ENCODE results near the gene A1BG. TPM values are rescaled to one million over a fixed set of nuclear protein-coding genes. Genes with fewer than 3 reads are reported as not detected.

A1BG gene
- total RNA-seq, 1 experiment from 2014 or later = 1.2 TPM

DNA sequence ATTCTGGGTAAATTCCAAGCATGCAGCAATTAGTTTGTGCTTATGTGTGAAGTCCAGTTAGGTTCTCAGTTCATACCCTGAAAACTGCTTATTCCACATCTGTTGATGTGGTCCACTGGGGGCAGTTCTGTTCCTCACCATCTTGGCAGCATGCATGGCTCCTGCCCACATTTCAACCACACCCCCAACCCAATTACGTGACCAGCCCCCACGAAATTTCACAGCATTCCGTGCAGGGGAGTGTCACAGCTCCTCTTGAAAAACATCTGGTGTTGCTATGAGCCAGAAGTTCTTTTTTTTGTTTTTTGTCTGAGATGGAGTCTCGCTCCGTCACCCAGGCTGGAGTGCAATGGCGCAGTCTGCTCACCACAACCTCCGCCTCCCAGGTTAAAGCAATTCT, 57.2 kb downstream of the A1BG start:
- ChIA-PET CTCF (no interaction called here), RAD21 (ENCODE audit: low non-redundant PET in 1 of 2, low total read pairs in 2 of 2, uncharacterized antibody in 2 of 2, unreplicated experiment in 2 of 2) (no interaction called here), POLR2A (no interaction called here)
- Histone ChIP-seq H3K9me3 (ENCODE audit: control insufficient read depth in 1 of 2, insufficient read depth in 1 of 2, low read depth in 1 of 2, low read length in 2 of 2) (peaks cover 21 to 40% of the 10 kb centered on the region in 2 experiments; a peak in 3 of 4 replicates), H3K36me3 (ENCODE audit: control insufficient read depth in 1 of 2, insufficient read depth in 2 of 2, low read length in 2 of 2) (peaks cover 23 to 57% of the 10 kb centered on the region in 2 experiments), H3K4me3 (replicated peaks in 1 of 2; ENCODE audit: low read depth in 1 of 2, low read length in 2 of 2) (no peak overlapping the region), H4K20me1 (ENCODE audit: insufficient read depth) (no peaks in the 10 kb centered on the region), H3K4me2 (ENCODE audit: low read length) (no peak overlapping the region), H3K79me2 (ENCODE audit: insufficient read depth, low read length) (peaks cover 5% of the 10 kb centered on the region; the same call in 1 of the 2 replicates), H3K9ac (ENCODE audit: low read length) (no peak overlapping the region), H2AFZ (ENCODE audit: low read depth, low read length, poor library complexity, severe bottlenecking) (no peak overlapping the region), H3K27me3 (ENCODE audit: insufficient read depth, low read length) (no peaks in the 10 kb centered on the region), H3K9me2 (ENCODE audit: insufficient read depth) (no peaks in the 10 kb centered on the region), H3K27ac (ENCODE audit: low read depth, low read length) (no peak overlapping the region), H3K4me1 (ENCODE audit: control insufficient read depth in 1 of 2, insufficient read depth in 2 of 2, low read length in 2 of 2) (no peaks in the 10 kb centered on the region)
- ATAC-seq (no peak), DNase-seq (ENCODE audit: low read depth, low spot score) (no peak)
- BruUV-seq (replicated peaks) = no TSS peak
- TF ChIP-seq SRF (IDR thresholded peaks at IDR 0.05; ENCODE audit: low read depth) (no peak), EZH2 (IDR thresholded peaks at IDR 0.05) (no peak), YY1 (IDR thresholded peaks at IDR 0.05; ENCODE audit: extremely low read depth, insufficient replicate concordance, low read depth, low read length) (no peak), EGR1 (IDR thresholded peaks at IDR 0.05; ENCODE audit: low read depth) (no peak), ZNF274 (IDR thresholded peaks at IDR 0.05; ENCODE audit: low read depth, low read length) (no peak), JUND (IDR thresholded peaks at IDR 0.05) (no peak), EZH2phosphoT487 (IDR thresholded peaks at IDR 0.05; ENCODE audit: borderline replicate concordance) (no peak), SP1 (IDR thresholded peaks at IDR 0.05; ENCODE audit: low read depth) (no peak), CBX3 (IDR thresholded peaks at IDR 0.05; ENCODE audit: low read depth) (no peak), MAX (IDR thresholded peaks at IDR 0.05) (no peak), ZFX (IDR thresholded peaks at IDR 0.05) (no peak)
- intact Hi-C loops (cut with micrococcal nuclease) = no loop called here

Small RNA genes within 50 kb of the gene (microRNA-seq; reads per million reads assigned to microRNA genes)
- gene MIR4754 (ENCODE audit: borderline number of aligned reads) (not detected), gene MIR6806 (ENCODE audit: borderline number of aligned reads) (not detected)

Other genes with a start within 250 kb of the A1BG start
- 1.7 TPM for gene ZNF329, start 202.7 kb downstream of the A1BG start, total RNA-seq (2021; ENCODE audit: unreplicated experiment)
- 7.8 TPM for gene ZNF274, start 170.4 kb downstream of the A1BG start, total RNA-seq (2021; ENCODE audit: unreplicated experiment)
- 46.3 TPM for gene ZNF544, start 124.6 kb downstream of the A1BG start, total RNA-seq (2021; ENCODE audit: unreplicated experiment)
- 6.4 TPM for gene ZNF8, start 74.5 kb downstream of the A1BG start, total RNA-seq (2021; ENCODE audit: unreplicated experiment)
- 28.1 TPM for gene ERVK3-1, start 48.1 kb downstream of the A1BG start, total RNA-seq (2021; ENCODE audit: unreplicated experiment)
- gene ZSCAN22, start 26.5 kb downstream of the A1BG start, total RNA-seq (2021; ENCODE audit: unreplicated experiment) = 4.6 TPM
- 5.1 TPM for gene ZNF497, start 9.3 kb upstream of the A1BG start, total RNA-seq (2021; ENCODE audit: unreplicated experiment)
- gene ZNF837, start 27.5 kb upstream of the A1BG start, total RNA-seq (2021; ENCODE audit: unreplicated experiment) = 3.2 TPM
- 1,982 TPM for gene RPS5, start 33.8 kb upstream of the A1BG start, total RNA-seq (2021; ENCODE audit: unreplicated experiment)
- gene RNF225, start 42.2 kb upstream of the A1BG start, total RNA-seq (2021; ENCODE audit: unreplicated experiment) = 1.2 TPM
- gene ZNF584, start 55.2 kb upstream of the A1BG start, total RNA-seq (2021; ENCODE audit: unreplicated experiment) = 25.8 TPM
- gene ZNF132, start 86.7 kb upstream of the A1BG start, total RNA-seq (2021; ENCODE audit: unreplicated experiment) = not detected
- 9.4 TPM for gene ZNF324B, start 98.1 kb upstream of the A1BG start, total RNA-seq (2021; ENCODE audit: unreplicated experiment)
- 11.3 TPM for gene ZNF324, start 113.6 kb upstream of the A1BG start, total RNA-seq (2021; ENCODE audit: unreplicated experiment)
- 6.5 TPM for gene ZNF446, start 122.9 kb upstream of the A1BG start, total RNA-seq (2021; ENCODE audit: unreplicated experiment)
- gene SLC27A5, start 158.5 kb upstream of the A1BG start, total RNA-seq (2021; ENCODE audit: unreplicated experiment) = 27.1 TPM
- 12.0 TPM for gene ZBTB45, start 166.3 kb upstream of the A1BG start, total RNA-seq (2021; ENCODE audit: unreplicated experiment)
- 908 TPM for gene TRIM28, start 190.6 kb upstream of the A1BG start, total RNA-seq (2021; ENCODE audit: unreplicated experiment)
- gene CHMP2A, start 201.6 kb upstream of the A1BG start, total RNA-seq (2021; ENCODE audit: unreplicated experiment) = 125 TPM
- 120 TPM for gene UBE2M, start 205.1 kb upstream of the A1BG start, total RNA-seq (2021; ENCODE audit: unreplicated experiment)
- 33.0 TPM for gene MZF1, start 219.8 kb upstream of the A1BG start, total RNA-seq (2021; ENCODE audit: unreplicated experiment)